Erythroblast (primary cell): Measurements from ENCODE around the gene NR1H2.
A peak's percentile ranks its signal among the peaks of the same experiment; 100 is the strongest.
"Not testable (repeated sequence)": the region's sequence is repeated elsewhere in the genome, so short reads cannot be mapped to it uniquely, and the experiment has no call there.

ENCODE experiments used
- DNase-seq, 2 experiments: peaks; one replicate each; lab custom pipeline; 2025; lab: John Stamatoyannopoulos, UW
- GATA1 ChIP-seq: IDR thresholded peaks from 2 replicates; pipeline ENCODE4 v1.6.1; 2011; ENCODE audit warnings: low read depth, mild to moderate bottlenecking, control low read depth, low read length, moderate library complexity
- POLR2A ChIP-seq: IDR thresholded peaks from 2 replicates; pipeline ENCODE4 v1.6.1; 2011; ENCODE audit warnings: mild to moderate bottlenecking, low read length

Gene NR1H2

DNA sequence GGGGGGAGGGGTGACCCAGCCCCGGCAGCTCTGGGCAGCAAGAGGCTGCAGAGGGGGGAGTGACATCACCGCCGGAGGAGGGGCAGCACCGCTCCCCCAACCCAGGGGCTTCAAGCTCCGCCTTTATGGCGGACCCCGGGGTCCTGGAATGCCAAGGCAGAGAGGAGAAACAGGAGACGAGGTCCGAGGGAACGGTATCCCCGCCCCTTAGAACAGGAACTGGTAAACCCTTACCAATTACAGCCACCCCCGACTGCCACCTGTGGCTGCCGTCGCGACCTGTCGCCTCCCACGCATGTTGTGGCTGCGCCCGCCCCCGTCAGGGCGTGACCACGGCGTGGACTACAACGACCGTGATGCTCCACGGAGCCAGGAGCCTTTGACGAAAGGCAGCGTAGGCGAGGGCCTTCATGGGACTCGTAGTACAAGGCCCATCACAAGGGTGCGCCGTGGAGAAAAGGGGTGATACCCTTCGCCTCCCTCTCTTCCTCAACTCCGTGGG, 43.0 kb upstream of the NR1H2 start:
- peak; percentile 81 to 90 for DNase-seq
- TF ChIP-seq GATA1 = no peak
- no peak for TF ChIP-seq POLR2A

DNA sequence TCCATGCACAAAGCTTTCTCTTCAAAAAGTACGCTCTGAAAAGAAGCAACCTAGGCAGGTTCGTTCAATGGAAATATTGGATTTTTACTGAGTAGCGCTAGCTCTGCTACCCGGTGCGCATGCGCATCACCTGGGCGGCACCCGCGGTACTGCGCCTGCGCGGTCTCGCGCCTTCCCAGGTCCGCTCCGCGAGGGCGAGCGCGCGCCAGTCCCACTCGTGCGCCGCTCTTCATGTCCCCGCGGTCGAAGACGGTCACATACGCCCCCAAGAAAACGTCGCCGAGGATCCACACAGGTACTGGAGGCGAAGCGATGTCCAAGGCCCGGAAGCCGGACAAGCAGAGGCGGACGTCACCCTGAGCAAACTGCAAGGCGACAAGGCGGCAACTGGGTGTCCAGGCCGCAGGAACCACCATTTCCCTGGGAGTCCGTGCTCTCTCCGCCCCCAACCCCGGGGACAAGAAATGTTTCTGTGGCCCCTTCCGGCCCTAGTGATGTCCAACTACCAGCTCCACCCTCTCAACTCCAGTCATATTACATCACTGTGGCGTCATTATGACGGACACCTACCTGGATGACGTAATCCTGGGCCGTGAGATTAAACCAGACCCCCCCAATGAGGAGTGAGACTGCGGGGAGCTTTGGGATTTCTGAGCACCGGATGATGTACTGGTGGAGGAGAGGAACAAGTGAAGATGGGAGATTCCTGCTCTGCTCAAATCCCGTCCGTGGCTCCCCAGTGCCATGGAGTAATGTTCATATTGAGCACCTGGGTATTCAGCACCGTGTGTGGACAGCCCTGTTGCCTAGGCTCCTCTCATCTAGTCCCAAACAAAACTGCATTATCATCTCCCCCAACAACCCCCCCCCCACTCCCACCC, 42.3 kb upstream of the NR1H2 start:
- peak; percentile 80 to 90 for DNase-seq
- TF ChIP-seq POLR2A (peak; percentile 21), GATA1 (no peak)

DNA sequence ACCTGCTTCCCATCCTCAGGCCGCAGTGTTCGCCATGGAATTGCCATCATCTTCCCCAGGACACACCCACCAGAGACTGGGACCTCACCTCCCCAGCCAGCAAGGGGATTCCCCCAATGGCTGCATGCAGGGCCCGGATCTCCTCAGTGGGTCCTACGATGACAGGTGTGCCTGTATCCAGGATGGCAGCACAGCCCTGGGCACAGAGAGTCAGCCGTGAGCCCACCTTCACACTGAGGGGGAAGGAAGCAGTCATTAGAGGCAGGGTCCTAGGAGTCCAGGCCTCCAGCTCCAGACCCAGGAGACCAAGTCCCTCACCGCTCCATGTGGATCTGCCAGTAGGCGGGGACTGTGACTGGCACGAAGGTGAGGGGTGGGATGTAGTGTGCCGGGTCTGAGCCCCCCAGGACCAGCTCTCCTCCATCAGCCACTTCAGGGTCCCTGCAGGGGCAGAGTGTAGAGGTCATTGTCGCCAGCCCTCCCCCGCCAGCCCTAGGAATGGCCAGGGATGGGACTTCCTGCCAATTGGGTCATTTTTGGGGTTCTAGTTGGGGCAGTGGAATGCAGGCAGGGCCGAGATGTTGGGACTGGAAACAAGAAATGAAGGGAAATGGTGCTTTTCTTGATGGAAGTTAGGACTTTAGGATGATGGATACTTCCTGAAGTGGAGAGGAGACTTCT, 41.4 kb upstream of the NR1H2 start:
- no peak for DNase-seq

DNA sequence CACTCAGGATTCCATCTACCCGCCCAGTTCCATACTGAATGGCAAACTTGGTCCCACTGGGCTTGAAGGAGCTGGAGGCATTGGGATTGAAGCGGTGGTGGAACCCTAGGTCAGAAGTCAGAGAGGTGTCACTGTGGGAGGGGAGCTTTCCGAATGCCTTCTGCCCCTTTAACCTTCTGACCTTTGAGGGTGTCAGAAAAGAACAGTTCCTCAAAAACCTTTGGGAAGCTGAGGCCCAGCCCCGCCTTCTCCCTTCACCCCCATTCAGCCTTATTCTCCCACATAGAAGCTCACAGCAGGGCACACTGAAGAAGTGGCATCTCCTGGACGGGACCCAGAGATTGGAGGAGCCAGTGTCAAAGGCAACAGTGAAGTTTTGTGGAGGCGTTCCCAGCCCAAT, 39.2 kb upstream of the NR1H2 start:
- not testable (repeated sequence) for DNase-seq

More for the DNA sequence above, 41.4 kb upstream of the NR1H2 start:
- TF ChIP-seq GATA1 = no peak
- TF ChIP-seq POLR2A = no peak

DNA sequence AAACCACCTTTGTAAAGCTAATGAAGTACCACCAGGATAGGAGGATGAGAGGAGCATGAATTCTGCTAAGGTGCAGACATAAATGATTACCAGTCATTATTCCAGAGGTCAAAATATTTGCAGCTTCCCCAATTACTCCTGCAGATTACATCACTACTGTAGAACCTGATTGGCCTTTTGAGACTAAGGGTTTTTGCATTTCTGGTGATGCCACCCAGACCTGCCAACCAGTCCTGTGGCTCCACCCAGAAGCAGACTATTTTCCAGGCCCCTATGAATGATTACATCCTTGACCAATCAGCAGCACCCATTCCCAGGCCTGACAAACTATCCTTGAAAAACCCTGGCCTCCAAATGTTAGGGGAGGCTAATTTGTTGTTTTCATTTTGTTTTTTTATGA, 35.9 kb upstream of the NR1H2 start:
- TF ChIP-seq POLR2A (no peak), GATA1 (no peak)
- DNase-seq = no peak

DNA sequence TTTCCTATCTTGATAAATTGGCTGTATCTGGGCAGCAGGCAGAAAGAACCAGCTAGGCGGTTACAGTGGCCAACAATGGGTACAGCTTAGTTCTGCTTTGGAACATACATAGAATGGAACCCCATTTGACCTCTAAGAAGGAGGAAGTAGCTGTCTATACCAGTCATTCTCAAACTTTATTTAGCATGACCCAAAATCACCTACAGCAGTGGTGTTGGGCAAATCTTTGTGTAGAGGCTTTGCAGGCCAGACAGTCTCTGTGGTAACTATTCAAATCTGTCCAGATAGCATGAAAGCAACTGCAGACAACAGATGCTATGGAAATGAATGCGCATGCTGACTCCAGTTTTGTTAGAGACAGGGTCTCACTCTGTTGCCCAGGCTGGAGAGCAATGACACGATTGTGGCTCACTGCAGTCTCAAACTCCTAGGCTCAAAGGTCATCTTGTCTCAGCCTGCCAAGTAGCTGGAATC, 35.1 kb upstream of the NR1H2 start:
- no peak for TF ChIP-seq GATA1
- no peak for TF ChIP-seq POLR2A
- DNase-seq = no peak

DNA sequence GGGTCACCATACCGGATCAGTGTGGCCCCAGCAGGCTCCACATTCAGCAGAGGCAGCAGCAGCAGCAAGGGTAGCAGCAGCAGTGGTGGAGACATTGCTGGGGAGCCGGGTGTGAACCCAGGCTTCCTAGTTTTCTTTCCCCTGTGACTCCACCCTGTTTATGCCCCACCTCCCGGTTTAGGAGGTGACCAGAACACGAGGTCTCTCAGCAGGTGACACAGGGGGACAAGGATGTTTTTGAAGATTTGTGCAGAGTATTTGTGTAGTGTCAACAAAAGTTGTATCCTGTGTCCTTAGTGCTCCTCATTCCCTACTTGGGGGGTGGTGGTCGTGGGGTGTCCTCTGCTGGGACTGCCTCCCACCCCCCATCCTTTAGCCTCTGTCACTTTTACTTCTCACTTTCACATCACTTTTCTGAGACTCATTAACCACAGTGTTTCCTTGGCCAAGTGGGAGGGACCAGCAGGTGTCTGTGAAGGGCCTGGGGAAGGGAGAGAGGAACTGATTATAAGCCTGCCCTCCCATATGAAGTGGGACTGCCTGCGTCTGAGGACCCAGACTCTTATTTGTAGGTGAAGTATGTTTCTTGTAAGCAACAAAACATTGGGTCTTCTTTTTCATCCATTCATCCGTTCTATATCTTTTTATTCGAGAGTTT, 31.5 kb upstream of the NR1H2 start:
- TF ChIP-seq GATA1 (no peak), POLR2A (no peak)
- DNase-seq = no peak

DNA sequence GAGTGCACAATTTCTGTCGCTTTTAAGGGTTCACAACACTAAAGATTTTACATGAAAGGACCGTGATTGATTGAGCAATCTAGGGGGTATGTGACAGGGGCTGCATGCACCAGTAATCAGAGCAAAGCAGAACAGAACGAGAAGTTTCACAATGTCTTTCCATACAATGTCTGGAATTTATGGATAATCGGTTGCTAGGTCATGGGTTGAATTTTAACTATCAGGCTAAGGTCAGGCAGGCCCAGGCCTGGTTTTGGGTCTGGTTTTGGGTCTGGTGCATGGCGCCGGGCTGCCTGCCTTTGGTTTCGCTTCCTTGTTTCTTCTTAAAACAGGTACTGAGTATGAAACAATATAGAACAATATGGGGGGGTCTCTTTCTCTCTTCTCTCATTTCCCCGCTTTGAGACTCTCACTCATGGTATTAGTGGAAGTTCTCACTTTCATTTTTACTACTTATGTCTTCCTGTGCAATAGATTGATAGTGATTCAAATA, 29.1 kb upstream of the NR1H2 start:
- DNase-seq = not testable (repeated sequence)

DNA sequence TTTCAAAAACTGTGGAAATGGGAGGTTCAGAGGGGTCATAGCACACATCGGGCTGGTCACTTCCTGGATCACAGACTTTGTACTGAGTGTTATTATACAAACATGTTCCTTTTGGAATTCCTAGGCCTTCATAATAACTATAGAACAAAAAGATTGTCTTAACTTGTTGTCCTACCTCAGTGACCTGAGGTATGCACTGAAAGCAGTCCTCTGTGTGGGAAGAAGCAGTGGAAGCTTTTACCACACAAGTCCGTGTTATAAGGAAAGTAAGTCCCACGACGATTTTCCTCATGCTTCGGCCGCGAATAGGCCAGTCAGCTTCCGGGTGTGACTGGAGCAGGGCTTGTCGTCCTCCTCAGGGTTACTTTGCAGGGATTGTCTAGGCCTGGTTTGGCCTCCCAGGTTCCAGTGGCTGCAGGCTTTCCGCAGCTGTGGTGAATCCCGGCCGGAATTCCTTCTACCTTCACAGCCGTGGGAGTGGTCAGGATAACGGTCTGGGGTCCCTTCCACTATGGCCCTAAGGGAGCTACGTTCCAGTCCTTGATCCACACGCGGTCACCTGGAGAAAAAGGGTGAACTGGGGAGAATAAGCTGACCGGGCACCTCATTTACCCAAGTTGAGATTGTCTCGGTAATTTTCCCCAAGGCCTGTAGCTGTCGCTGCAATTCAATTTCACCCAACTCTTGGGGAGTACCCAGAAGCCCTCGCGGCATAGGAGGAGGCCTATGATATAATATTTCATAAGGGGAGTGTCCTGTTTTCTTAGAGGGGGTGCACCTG, 26.8 kb upstream of the NR1H2 start:
- TF ChIP-seq POLR2A = no peak
- TF ChIP-seq GATA1 = no peak
- no peak for DNase-seq

DNA sequence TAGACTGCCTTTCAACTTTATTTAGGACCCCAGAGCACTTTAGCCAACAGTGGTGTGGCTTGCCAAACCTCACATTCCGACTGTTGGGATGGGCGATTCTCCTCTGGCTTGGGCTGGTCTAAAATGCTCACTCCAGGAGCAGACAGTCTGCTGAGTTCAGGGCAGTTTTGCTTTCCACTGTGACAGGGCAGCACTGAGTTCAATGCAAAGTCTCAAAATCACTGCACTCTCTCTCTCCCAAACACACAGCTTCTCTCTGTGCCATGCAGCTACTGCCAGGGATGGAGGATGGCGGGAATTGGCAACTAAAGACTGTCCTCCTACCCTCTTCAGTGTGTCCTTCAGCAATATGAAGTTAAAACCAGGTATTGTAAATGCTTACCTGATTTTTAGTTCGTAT, 24.0 kb upstream of the NR1H2 start:
- TF ChIP-seq GATA1 (no peak), POLR2A (no peak)
- DNase-seq = no peak

DNA sequence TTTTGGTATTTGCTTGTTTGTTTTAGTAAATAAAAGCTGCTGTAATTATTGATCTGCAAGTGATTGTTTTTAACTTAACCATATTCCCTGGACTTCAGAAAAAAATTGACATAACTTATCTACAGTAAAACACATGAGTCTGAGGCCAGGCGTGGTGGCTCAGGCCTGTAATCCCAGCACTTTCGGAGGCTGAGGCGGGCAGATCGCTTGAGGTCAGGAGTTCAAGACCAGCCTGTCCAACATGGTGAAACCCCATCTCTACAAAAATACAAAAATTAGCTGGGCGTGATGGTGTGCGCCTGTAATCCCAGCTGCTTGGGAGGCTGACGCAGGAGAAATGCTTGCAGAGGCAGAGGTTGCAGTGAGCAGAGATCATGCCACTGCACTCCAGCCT, 22.8 kb upstream of the NR1H2 start:
- DNase-seq = not testable (repeated sequence)

DNA sequence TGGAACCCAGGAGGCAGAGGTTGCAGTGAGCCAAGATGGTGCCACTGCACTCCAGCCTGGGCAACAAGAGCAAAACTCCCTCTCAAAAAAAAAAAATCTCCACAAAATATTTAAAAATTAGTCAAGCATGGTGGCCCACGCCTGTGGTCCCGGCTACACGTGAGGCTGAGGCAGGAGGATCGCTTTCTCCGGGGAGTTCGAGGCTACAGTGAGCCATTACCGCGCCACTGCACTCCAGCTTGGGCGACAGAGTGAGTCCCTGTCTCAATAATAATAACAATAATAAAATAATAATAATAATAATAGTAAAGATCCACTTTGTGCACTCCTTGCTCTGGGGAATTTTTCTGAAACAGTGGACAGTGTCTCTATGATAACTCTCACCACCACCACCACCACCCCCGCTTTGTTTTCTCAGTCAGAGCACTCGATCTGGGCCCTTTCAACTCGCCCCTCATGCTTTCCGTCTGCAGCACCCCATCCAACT, 19.5 kb upstream of the NR1H2 start:
- TF ChIP-seq POLR2A (no peak), GATA1 (no peak)
- DNase-seq = no peak
